ENCODE measurements around the gene CDKAL1. TPM values are rescaled to one million over a fixed set of nuclear protein-coding genes. Genes with fewer than 3 reads are reported as not detected.
"Not testable (repeated sequence)": the region's sequence is repeated elsewhere in the genome, so short reads cannot be mapped to it uniquely, and the experiment has no call there.

The CDKAL1 gene
- total RNA-seq, 1 donor from 2014 or later, result 39.6 TPM

GRCh38 chr6:20751293-20751935 is 217.2 kb downstream of the CDKAL1 start:
- Histone ChIP-seq H3F3A (ENCODE audit: low read depth) (no peaks in the 10 kb centered on the region), H3K4me2 (no peak overlapping the region), H2AFZ (replicated peaks) (no peak overlapping the region), H3K4me1 (no peaks in the 10 kb centered on the region), H3K36me3 (no peaks in the 10 kb centered on the region), H3K9ac (no peak overlapping the region), H3K9me3 (ENCODE audit: low read depth) (no peaks in the 10 kb centered on the region), H3K79me2 (ENCODE audit: low read depth) (no peaks in the 10 kb centered on the region), H3K27ac (no peak overlapping the region), H4K20me1 (ENCODE audit: low read depth) (no peaks in the 10 kb centered on the region), H3K4me3 (no peak overlapping the region), H3K27me3 (no peaks in the 10 kb centered on the region)
- Mint-ChIP-seq H3K36me3 (peaks cover 15% of the 10 kb centered on the region), H3K4me1 (no peaks in the 10 kb centered on the region), H3K27ac (no peak overlapping the region), H3K27me3 (ENCODE audit: insufficient read depth, low read depth) (no peaks in the 10 kb centered on the region), H3K4me3 (no peak overlapping the region), H3K9me3 (peaks cover 17% of the 10 kb centered on the region)
- no peak for DNase-seq (ENCODE audit: low spot score)
- TF ChIP-seq EZH2 (IDR thresholded peaks at IDR 0.05) (no peak), EZH2phosphoT487 (IDR thresholded peaks at IDR 0.05) (no peak), CTCF (IDR thresholded peaks at IDR 0.05) (no peak)

GRCh38 chr6:20755631-20756030 is 221.4 kb downstream of the CDKAL1 start:
- Histone ChIP-seq H3F3A (ENCODE audit: low read depth) (no peaks in the 10 kb centered on the region), H3K9me3 (ENCODE audit: low read depth) (no peaks in the 10 kb centered on the region), H3K4me3 (no peak overlapping the region), H3K9ac (no peak overlapping the region), H3K36me3 (no peaks in the 10 kb centered on the region), H3K27me3 (no peaks in the 10 kb centered on the region), H3K4me2 (no peak overlapping the region), H3K79me2 (ENCODE audit: low read depth) (no peaks in the 10 kb centered on the region), H3K4me1 (no peaks in the 10 kb centered on the region), H3K27ac (no peak overlapping the region), H4K20me1 (ENCODE audit: low read depth) (no peaks in the 10 kb centered on the region), H2AFZ (replicated peaks) (no peak overlapping the region)
- H3K36me3 Mint-ChIP-seq, result peaks cover 6% of the 10 kb centered on the region
- peaks cover 6% of the 10 kb centered on the region for H3K4me1 Mint-ChIP-seq
- peaks cover 8% of the 10 kb centered on the region for H3K9me3 Mint-ChIP-seq
- H3K4me3 Mint-ChIP-seq, result no peak overlapping the region
- DNase-seq (ENCODE audit: low spot score), result no peak
- no peak for TF ChIP-seq CTCF (IDR thresholded peaks at IDR 0.05)
- TF ChIP-seq EZH2 (IDR thresholded peaks at IDR 0.05), result no peak
- no peak for TF ChIP-seq EZH2phosphoT487 (IDR thresholded peaks at IDR 0.05)
- no peak overlapping the region for H3K27ac Mint-ChIP-seq
- H3K27me3 Mint-ChIP-seq (ENCODE audit: insufficient read depth, low read depth), result no peaks in the 10 kb centered on the region

GRCh38 chr6:20756584-20757147 is 222.4 kb downstream of the CDKAL1 start:
- H2AFZ ChIP-seq (replicated peaks); H3K79me2 ChIP-seq (ENCODE audit: low read depth); H3K27ac Mint-ChIP-seq; H3F3A ChIP-seq (ENCODE audit: low read depth); H3K27me3 Mint-ChIP-seq (ENCODE audit: insufficient read depth, low read depth); H3K4me3 ChIP-seq; H3K27ac ChIP-seq; H3K9me3 Mint-ChIP-seq; H3K36me3 Mint-ChIP-seq; H3K9me3 ChIP-seq (ENCODE audit: low read depth); H3K36me3 ChIP-seq; H3K4me1 Mint-ChIP-seq; H3K4me2 ChIP-seq; H3K4me1 ChIP-seq; H3K9ac ChIP-seq; H3K4me3 Mint-ChIP-seq; H4K20me1 ChIP-seq (ENCODE audit: low read depth); DNase-seq (ENCODE audit: low spot score); H3K27me3 ChIP-seq: not testable (repeated sequence)

- Mint-ChIP-seq H3K4me3 (no peak overlapping the region), H3K27ac (no peak overlapping the region), H3K9me3 (peaks cover 8% of the 10 kb centered on the region), H3K4me1 (peaks cover 6% of the 10 kb centered on the region), H3K27me3 (ENCODE audit: insufficient read depth, low read depth) (no peaks in the 10 kb centered on the region), H3K36me3 (peaks cover 6% of the 10 kb centered on the region)
- no peaks in the 10 kb centered on the region for H4K20me1 ChIP-seq (ENCODE audit: low read depth)
- DNase-seq (ENCODE audit: low spot score), result no peak
- no peaks in the 10 kb centered on the region for H3K9me3 ChIP-seq (ENCODE audit: low read depth)
- no peak overlapping the region for H3K27ac ChIP-seq
- H3K4me3 ChIP-seq, result no peak overlapping the region
- no peak for TF ChIP-seq CTCF (IDR thresholded peaks at IDR 0.05)
- TF ChIP-seq EZH2phosphoT487 (IDR thresholded peaks at IDR 0.05), result no peak
- no peak for TF ChIP-seq EZH2 (IDR thresholded peaks at IDR 0.05)
- H3K79me2 ChIP-seq (ENCODE audit: low read depth), result no peaks in the 10 kb centered on the region
- no peak overlapping the region for H2AFZ ChIP-seq (replicated peaks)
- no peaks in the 10 kb centered on the region for H3K27me3 ChIP-seq
- no peaks in the 10 kb centered on the region for H3K4me1 ChIP-seq
- no peak overlapping the region for H3K9ac ChIP-seq
- no peaks in the 10 kb centered on the region for H3K36me3 ChIP-seq
- no peaks in the 10 kb centered on the region for H3F3A ChIP-seq (ENCODE audit: low read depth)
- no peak overlapping the region for H3K4me2 ChIP-seq
These were observed 223.5 kb downstream of the CDKAL1 start for GRCh38 chr6:20757761-20758160.

Measured in neural progenitor cell (in vitro differentiated cells).